ENCODE data around the gene USP3.

- TF ChIP-seq EZH2 (IDR thresholded peaks at IDR 0.05; ENCODE audit: insufficient read depth, poor library complexity, severe bottlenecking) (no peak), EZH2phosphoT487 (IDR thresholded peaks at IDR 0.05; ENCODE audit: insufficient read depth, low read depth) (no peak)
These were observed 46.4 kb upstream of the USP3 start for GRCh38 chr15:63458026-63458425.

Data from GM23248 (cell line).